H1 (cell line): ENCODE measurements around the gene ECI1. TPM values are rescaled to one million over a fixed set of nuclear protein-coding genes. Genes with fewer than 3 reads are reported as not detected.

Experiments
- CTCF ChIA-PET: fragments of 300-600 bp; sonication (Branson Sonifier 250); formaldehyde crosslinking; loops from one replicate; lab custom pipeline; 2021; ENCODE audit not compliant: partially characterized antibody; lab: Charles Lee
- POLR2A ChIA-PET: fragments of 300-600 bp; sonication (Branson Sonifier 250); formaldehyde crosslinking; loops from one replicate; lab custom pipeline; 2021; ENCODE audit warnings: inconsistent platforms; ENCODE audit not compliant: partially characterized antibody; lab: Charles Lee
- DNase-seq, 2 experiments: peaks; one replicate each; pipeline versions ENCODE4 v3.0.0 to v3.0.0-alpha.2; 2010 to 2022; ENCODE audit warnings: low spot score in 2 of 2, low read depth in 1 of 2, mixed read lengths in 1 of 2
- FAIRE-seq: peaks from 2 replicates; lab custom pipeline; 2011; peaks lifted over from hg19 to GRCh38; lab: Jason Lieb, UNC
- H2AFZ ChIP-seq: 2 replicates; pipeline ENCODE4 v1.8.1; 2012; ENCODE audit warnings: low read length, inconsistent platforms
- H2AK5ac ChIP-seq: 2 replicates; pipeline ENCODE4 v1.6.1; 2013; ENCODE audit warnings: low read depth, low read length
- H2BK120ac ChIP-seq: replicated peaks from 2 replicates; pipeline ENCODE3; 2013; ENCODE audit warnings: low read depth, low read length, inconsistent platforms
- H2BK12ac ChIP-seq: 2 replicates; pipeline ENCODE4 v1.6.1; 2013; ENCODE audit warnings: low read depth, low read length
- H2BK15ac ChIP-seq: 2 replicates; pipeline ENCODE4 v1.6.1; 2013; ENCODE audit warnings: low read length
- H2BK20ac ChIP-seq: 2 replicates; pipeline ENCODE4 v1.6.1; 2013; ENCODE audit warnings: low read length
- H2BK5ac ChIP-seq: 2 replicates; pipeline ENCODE4 v1.6.1; 2013; ENCODE audit warnings: low read depth, low read length
- H3K14ac ChIP-seq: 2 replicates; pipeline ENCODE4 v1.6.1; 2013; ENCODE audit warnings: inconsistent platforms; ENCODE audit not compliant: insufficient read length
- H3K18ac ChIP-seq: 2 replicates; pipeline ENCODE4 v1.6.1; 2013; ENCODE audit warnings: low read length; ENCODE audit errors: extremely low read depth
- H3K23ac ChIP-seq: 2 replicates; pipeline ENCODE4 v1.6.1; 2013; ENCODE audit warnings: inconsistent platforms; ENCODE audit not compliant: insufficient read length
- H3K23me2 ChIP-seq: 2 replicates; pipeline ENCODE4 v1.6.1; 2013; ENCODE audit warnings: low read depth, low read length
- H3K27ac ChIP-seq: 2 replicates; pipeline ENCODE4 v1.6.1; 2011; ENCODE audit warnings: low read depth, low read length, inconsistent platforms
- H3K27me3 ChIP-seq, 4 experiments: replicated peaks in 1 of 4; 1 replicate in 1 of 4; 2 replicates in 3 of 4; pipeline versions ENCODE4 v1.6.1 to v1.8.1; 2011 to 2013; ENCODE audit warnings: low read length in 3 of 4, mild to moderate bottlenecking in 3 of 4, inconsistent platforms in 2 of 4, mixed read lengths in 2 of 4, moderate library complexity in 1 of 4; ENCODE audit not compliant: control insufficient read depth in 3 of 4, insufficient read depth in 3 of 4; ENCODE audit errors: extremely low read depth in 1 of 4
- H3K36me3 ChIP-seq, 4 experiments: 2 replicates each; pipeline versions ENCODE4 v1.6.1 to v1.8.1; 2011 to 2013; ENCODE audit warnings: mild to moderate bottlenecking in 4 of 4, low read length in 3 of 4, moderate library complexity in 2 of 4, control low read depth in 1 of 4, inconsistent platforms in 1 of 4; ENCODE audit not compliant: insufficient read depth in 4 of 4, control insufficient read depth in 2 of 4
- H3K4ac ChIP-seq: replicated peaks from 2 replicates; pipeline ENCODE3; 2013; ENCODE audit warnings: low read length, low read depth, mixed read lengths, inconsistent platforms; ENCODE audit not compliant: insufficient read length
- H3K4me1 ChIP-seq, 4 experiments: replicated peaks in 1 of 4; 1 replicate in 1 of 4; 2 replicates in 3 of 4; pipeline versions ENCODE4 v1.6.1 to v1.8.1; 2011 to 2013; ENCODE audit warnings: low read length in 3 of 4, inconsistent platforms in 2 of 4, mixed read lengths in 1 of 4; ENCODE audit not compliant: insufficient read depth in 4 of 4, control insufficient read depth in 3 of 4
- H3K4me2 ChIP-seq, 2 experiments: 2 replicates each; pipeline versions ENCODE4 v1.6.1 to v1.8.1; 2011 to 2013; ENCODE audit warnings: low read depth in 2 of 2, low read length in 2 of 2, control low read depth in 1 of 2, inconsistent platforms in 1 of 2, mild to moderate bottlenecking in 1 of 2; ENCODE audit not compliant: insufficient read depth in 1 of 2
- H3K4me3 ChIP-seq, 4 experiments: fragments of 200-600, 300-600 bp in 1 of 4; sonication (generic), shearing (Covaris generic), sonication (Bioruptor Twin) in 1 of 4; 2 replicates each; pipeline versions ENCODE4 v1.5.1 to v1.8.1; 2011 to 2016; ENCODE audit warnings: low read length in 4 of 4, low read depth in 3 of 4, control low read depth in 2 of 4, inconsistent platforms in 2 of 4, mild to moderate bottlenecking in 2 of 4, mixed read lengths in 1 of 4, moderate library complexity in 1 of 4; ENCODE audit not compliant: insufficient read depth in 2 of 4; ENCODE audit errors: extremely low read depth in 1 of 4
- H3K56ac ChIP-seq: replicated peaks from 2 replicates; pipeline ENCODE3; 2013; ENCODE audit warnings: low read depth, mild to moderate bottlenecking, mixed read lengths, low read length, inconsistent platforms; ENCODE audit not compliant: insufficient read length
- H3K79me1 ChIP-seq: 2 replicates; pipeline ENCODE4 v1.6.1; 2013; ENCODE audit warnings: low read depth, low read length, control low read depth
- H3K79me2 ChIP-seq, 2 experiments: 2 replicates each; pipeline versions ENCODE4 v1.6.1 to v1.8.1; 2012 to 2013; ENCODE audit warnings: low read length in 2 of 2, mild to moderate bottlenecking in 2 of 2, inconsistent platforms in 1 of 2; ENCODE audit not compliant: insufficient read depth in 2 of 2, control insufficient read depth in 1 of 2
- H3K9ac ChIP-seq, 4 experiments: replicated peaks in 1 of 4; 1 replicate in 1 of 4; 2 replicates in 3 of 4; pipeline versions ENCODE4 v1.6.1 to v1.8.1; 2011 to 2013; ENCODE audit warnings: low read depth in 3 of 4, low read length in 3 of 4, control low read depth in 2 of 4, mild to moderate bottlenecking in 2 of 4, moderate library complexity in 2 of 4, inconsistent platforms in 1 of 4; ENCODE audit errors: extremely low read depth in 1 of 4
- H3K9me3 ChIP-seq, 2 experiments: 2 replicates each; pipeline versions ENCODE4 v1.6.1 to v1.8.1; 2012 to 2013; ENCODE audit warnings: mild to moderate bottlenecking in 2 of 2, moderate library complexity in 2 of 2, control low read depth in 1 of 2, inconsistent platforms in 1 of 2, low read depth in 1 of 2, low read length in 1 of 2, mixed read lengths in 1 of 2; ENCODE audit not compliant: insufficient read depth in 2 of 2
- H4K20me1 ChIP-seq, 2 experiments: replicated peaks in 1 of 2; 2 replicates each; pipeline versions ENCODE3 to v1.8.1; 2011 to 2013; ENCODE audit warnings: inconsistent platforms in 2 of 2, low read length in 2 of 2, mild to moderate bottlenecking in 1 of 2; ENCODE audit not compliant: insufficient read depth in 2 of 2, control insufficient read depth in 1 of 2
- H4K5ac ChIP-seq: 2 replicates; pipeline ENCODE4 v1.6.1; 2013; ENCODE audit warnings: low read length, low read depth, mixed read lengths, inconsistent platforms; ENCODE audit not compliant: insufficient read length
- H4K8ac ChIP-seq: 2 replicates; pipeline ENCODE4 v1.8.0; 2013; ENCODE audit warnings: mild to moderate bottlenecking, moderate library complexity, low read length, inconsistent platforms; ENCODE audit not compliant: insufficient read depth; ENCODE audit errors: extremely low read depth
- H4K91ac ChIP-seq: replicated peaks from 2 replicates; pipeline ENCODE3; 2013; ENCODE audit warnings: low read length, mixed read lengths, inconsistent platforms; ENCODE audit not compliant: insufficient read length
- BCL11A ChIP-seq, 2 experiments: IDR thresholded peaks; one replicate each; pipeline ENCODE4 v1.6.1; 2011; ENCODE audit warnings: low read depth in 2 of 2, low read length in 2 of 2, mild to moderate bottlenecking in 2 of 2
- JUND ChIP-seq: IDR thresholded peaks from 2 replicates; pipeline ENCODE4 v1.6.1; 2011; ENCODE audit warnings: mild to moderate bottlenecking, improper control_type of control experiment, low read length
- KDM1A ChIP-seq: fragments of 200-600, 300-600 bp; sonication (generic); IDR thresholded peaks from 2 replicates; pipeline ENCODE4 v1.7.1; 2016; ENCODE audit warnings: mild to moderate bottlenecking, low read length, borderline replicate concordance
- NANOG ChIP-seq: IDR thresholded peaks from 2 replicates; pipeline ENCODE4 v1.6.1; 2011; ENCODE audit warnings: low read length, low read depth, mild to moderate bottlenecking, inconsistent platforms; ENCODE audit not compliant: insufficient read depth, poor library complexity, severe bottlenecking
- TEAD4 ChIP-seq: IDR thresholded peaks from 2 replicates; pipeline ENCODE4 v1.6.1; 2012; ENCODE audit warnings: low read depth, low read length, inconsistent platforms, mixed read lengths
- YY1 ChIP-seq: IDR thresholded peaks from 2 replicates; pipeline ENCODE4 v1.6.1; 2011; ENCODE audit warnings: low read depth, mild to moderate bottlenecking, low read length
- whole genome bisulfite sequencing, 2 experiments: shearing (Covaris generic) in 1 of 2; methylation state at CpG; one replicate each; pipeline versions ENCODE4 v1.1.6 to v1.1.7; 2013 to 2015; ENCODE audit warnings: low lambda C conversion rate in 2 of 2, mixed read lengths in 2 of 2, inconsistent platforms in 1 of 2, low coverage in 1 of 2, missing lambda C conversion rate in 1 of 2; ENCODE audit not compliant: insufficient replicate concordance in 2 of 2, insufficient coverage in 1 of 2, insufficient read length in 1 of 2; ENCODE audit errors: extremely low coverage in 1 of 2, missing lambda C conversion rate in 1 of 2; 5-methylcytosine and 5-hydroxymethylcytosine counted together
- polyA plus RNA-seq, 7 experiments: library from polyadenylated mRNA; depleted of rRNA in 3 of 7; stranded (reverse) in 5 of 7; unstranded in 2 of 7; fragments of >200 nt in 5 of 7; fragments of 200-250 nt in 2 of 7; gene quantifications; 1 replicate in 5 of 7; 2 replicates in 1 of 7; 4 replicates in 1 of 7; pipeline versions ENCODE4 v1.2.1 to v1.2.3, GENCODE V29; 2011 to 2013; ENCODE audit warnings: missing spikeins in 2 of 7, mixed read lengths in 2 of 7
- total RNA-seq: library from RNA; stranded (reverse); fragmentation: NEBNext Ultra II Directional; extraction: Animal tissue kit (Norgen Biotek cat#: 25700); gene quantifications from 2 replicates; pipeline ENCODE4 v1.2.1, GENCODE V29; 2021
- TF ChIP-seq, protein P1 (sequence below): IDR thresholded peaks from 2 replicates; pipeline ENCODE4 v1.6.1; 2011; ENCODE audit warnings: low read length, improper control_type of control experiment

The ECI1 gene
- total and polyA plus RNA-seq, 2 of the 8 experiments (the other 6 are each of a cell fraction or from before 2014, with no cell fraction given) = 79.5 to 151 TPM

- no peak overlapping the region for H4K8ac ChIP-seq
- H3K18ac ChIP-seq = no peak overlapping the region
- no peak overlapping the region for H3K4me3 ChIP-seq
- peaks cover 10% of the 10 kb centered on the region for H3K79me1 ChIP-seq
- peaks cover 12% of the 10 kb centered on the region; the same call in 1 of the 2 replicates for H3K23me2 ChIP-seq
- H2BK20ac ChIP-seq = no peak overlapping the region
- H3K4me2 ChIP-seq = no peak overlapping the region
- ChIA-PET CTCF (interaction anchor here (2.3 kb wide), 1 partner anchor 9 kb away, joined by 6 read pairs; no protein-coding TSS in a partner anchor), POLR2A (interaction anchor here (0.7 to 15.1 kb wide), 10 partner anchors 11 to 325 kb away, joined by 3 to 156 read pairs (median 16); partner anchors contain the start of genes CASKIN1, E4F1, ECI1 and TRAF7)
- H2AK5ac ChIP-seq = no peak overlapping the region
- H3K9me3 ChIP-seq = no peaks in the 10 kb centered on the region
- peaks cover 5 to 27% of the 10 kb centered on the region in 2 experiments for H4K20me1 ChIP-seq
- FAIRE-seq (no peak), DNase-seq (no peak)
- no peak overlapping the region for H3K9ac ChIP-seq
- H2BK15ac ChIP-seq = no peak overlapping the region
- peaks cover 0 to 10% of the 10 kb centered on the region in 2 experiments; a peak in 1 of 4 replicates for H3K79me2 ChIP-seq
- H4K91ac ChIP-seq = no peak overlapping the region
- H3K56ac ChIP-seq = no peak overlapping the region
- H3K4ac ChIP-seq = no peak overlapping the region
- 93% methylated on average over 9 of the region's 9 CpGs; no CpG with 5 or more reads in 1 of the 2 experiments for WGBS, 2 experiments
- peaks cover 0 to 19% (median 10%) of the 10 kb centered on the region in 4 experiments; a peak in 6 of 7 replicates for H3K4me1 ChIP-seq
- H2AFZ ChIP-seq = no peak overlapping the region
- no peak overlapping the region for H2BK120ac ChIP-seq
- no peak overlapping the region for H2BK5ac ChIP-seq
- H2BK12ac ChIP-seq = no peak overlapping the region
- H3K27ac ChIP-seq = no peak overlapping the region
- H3K27me3 ChIP-seq = no peaks in the 10 kb centered on the region
- no peak overlapping the region for H4K5ac ChIP-seq
- H3K23ac ChIP-seq = no peak overlapping the region
- TF ChIP-seq JUND (no peak), TEAD4 (no peak), NANOG (no peak), YY1 (no peak), BCL11A (IDR thresholded peaks at IDR 0.05; ENCODE audit: low read depth in 2 of 2, low read length in 2 of 2) (no peak), KDM1A (no peak)
- TF ChIP-seq, protein P1, sequence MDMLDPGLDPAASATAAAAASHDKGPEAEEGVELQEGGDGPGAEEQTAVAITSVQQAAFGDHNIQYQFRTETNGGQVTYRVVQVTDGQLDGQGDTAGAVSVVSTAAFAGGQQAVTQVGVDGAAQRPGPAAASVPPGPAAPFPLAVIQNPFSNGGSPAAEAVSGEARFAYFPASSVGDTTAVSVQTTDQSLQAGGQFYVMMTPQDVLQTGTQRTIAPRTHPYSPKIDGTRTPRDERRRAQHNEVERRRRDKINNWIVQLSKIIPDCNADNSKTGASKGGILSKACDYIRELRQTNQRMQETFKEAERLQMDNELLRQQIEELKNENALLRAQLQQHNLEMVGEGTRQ = no peak
- H3K14ac ChIP-seq = no peak overlapping the region
- peaks cover 8 to 42% (median 19%) of the 10 kb centered on the region in 4 experiments; a peak in 6 of 8 replicates for H3K36me3 ChIP-seq
Observed at GRCh38 chr16:2207872-2208271, 43.5 kb downstream of the ECI1 start.
